ENCODE data around the gene PHTF1.

The PHTF1 gene

GRCh38 chr1:113657556-113658063 is 101.7 kb downstream of the PHTF1 start:
- H3K4me3 ChIP-seq (ENCODE audit: low read depth, low read length) = no peak overlapping the region
- DNase-seq (ENCODE audit: low read depth) = no peak
- no peak for TF ChIP-seq MAX (IDR thresholded peaks at IDR 0.05; ENCODE audit: low read depth, low read length)
- no peak for TF ChIP-seq POLR2A (IDR thresholded peaks at IDR 0.05; ENCODE audit: extremely low read depth, insufficient read length)
- no peak for TF ChIP-seq CTCF (IDR thresholded peaks at IDR 0.05; ENCODE audit: low read depth, low read length)
- no peak for TF ChIP-seq MYC (IDR thresholded peaks at IDR 0.05; ENCODE audit: low read depth, low read length)

GRCh38 chr1:113657126-113657525 is 102.2 kb downstream of the PHTF1 start:
- no peak for DNase-seq (ENCODE audit: low read depth)
- no peak overlapping the region for H3K4me3 ChIP-seq (ENCODE audit: low read depth, low read length)
- no peak for TF ChIP-seq CTCF (IDR thresholded peaks at IDR 0.05; ENCODE audit: low read depth, low read length)
- no peak for TF ChIP-seq MYC (IDR thresholded peaks at IDR 0.05; ENCODE audit: low read depth, low read length)
- no peak for TF ChIP-seq MAX (IDR thresholded peaks at IDR 0.05; ENCODE audit: low read depth, low read length)
- TF ChIP-seq POLR2A (IDR thresholded peaks at IDR 0.05; ENCODE audit: extremely low read depth, insufficient read length) = no peak

- H3K4me3 ChIP-seq (ENCODE audit: low read depth, low read length) = no peak overlapping the region
Observed at GRCh38 chr1:113654883-113655282, 104.4 kb downstream of the PHTF1 start.

GRCh38 chr1:113653741-113654140 is 105.5 kb downstream of the PHTF1 start:
- no peak overlapping the region for H3K4me3 ChIP-seq (ENCODE audit: low read depth, low read length)
- no peak for DNase-seq (ENCODE audit: low read depth)
- TF ChIP-seq POLR2A (IDR thresholded peaks at IDR 0.05; ENCODE audit: extremely low read depth, insufficient read length) (no peak), MAX (IDR thresholded peaks at IDR 0.05; ENCODE audit: low read depth, low read length) (no peak), CTCF (IDR thresholded peaks at IDR 0.05; ENCODE audit: low read depth, low read length) (no peak), MYC (IDR thresholded peaks at IDR 0.05; ENCODE audit: low read depth, low read length) (no peak)

More at GRCh38 chr1:113654883-113655282, 104.4 kb downstream of the PHTF1 start:
- DNase-seq (ENCODE audit: low read depth) = no peak
- no peak for TF ChIP-seq MAX (IDR thresholded peaks at IDR 0.05; ENCODE audit: low read depth, low read length)

- TF ChIP-seq POLR2A (IDR thresholded peaks at IDR 0.05; ENCODE audit: extremely low read depth, insufficient read length) = no peak
- TF ChIP-seq MYC (IDR thresholded peaks at IDR 0.05; ENCODE audit: low read depth, low read length) = no peak
- TF ChIP-seq CTCF (IDR thresholded peaks at IDR 0.05; ENCODE audit: low read depth, low read length) = no peak
- TF ChIP-seq MAX (IDR thresholded peaks at IDR 0.05; ENCODE audit: low read depth, low read length) = no peak
- DNase-seq (ENCODE audit: low read depth) = no peak
- no peak overlapping the region for H3K4me3 ChIP-seq (ENCODE audit: low read depth, low read length)
Observed at GRCh38 chr1:113652771-113653170, 106.5 kb downstream of the PHTF1 start.

GRCh38 chr1:113648478-113648877 is 110.8 kb downstream of the PHTF1 start:
- no peak for TF ChIP-seq MAX (IDR thresholded peaks at IDR 0.05; ENCODE audit: low read depth, low read length)
- H3K4me3 ChIP-seq (ENCODE audit: low read depth, low read length) = no peak overlapping the region
- DNase-seq (ENCODE audit: low read depth) = no peak

- no peak for TF ChIP-seq POLR2A (IDR thresholded peaks at IDR 0.05; ENCODE audit: extremely low read depth, insufficient read length)
- TF ChIP-seq MYC (IDR thresholded peaks at IDR 0.05; ENCODE audit: low read depth, low read length) = no peak
- no peak for TF ChIP-seq CTCF (IDR thresholded peaks at IDR 0.05; ENCODE audit: low read depth, low read length)
- no peak for TF ChIP-seq MAX (IDR thresholded peaks at IDR 0.05; ENCODE audit: low read depth, low read length)
- no peak for DNase-seq (ENCODE audit: low read depth)
- H3K4me3 ChIP-seq (ENCODE audit: low read depth, low read length) = no peak overlapping the region
Observed at GRCh38 chr1:113647164-113647563, 112.1 kb downstream of the PHTF1 start.

All from NB4 (cell line).